HG02840 (cell line): ENCODE data around the gene ACE.

Experiments
- ATAC-seq: cut with Tn5 transposase; IDR thresholded peaks from one replicate; pipeline ENCODE4 v1.9.1; 2021; ENCODE audit warnings: mild to moderate bottlenecking, moderate library complexity, moderate number of reproducible peaks; ENCODE audit not compliant: unreplicated experiment, low FRiP score

Gene ACE

DNA sequence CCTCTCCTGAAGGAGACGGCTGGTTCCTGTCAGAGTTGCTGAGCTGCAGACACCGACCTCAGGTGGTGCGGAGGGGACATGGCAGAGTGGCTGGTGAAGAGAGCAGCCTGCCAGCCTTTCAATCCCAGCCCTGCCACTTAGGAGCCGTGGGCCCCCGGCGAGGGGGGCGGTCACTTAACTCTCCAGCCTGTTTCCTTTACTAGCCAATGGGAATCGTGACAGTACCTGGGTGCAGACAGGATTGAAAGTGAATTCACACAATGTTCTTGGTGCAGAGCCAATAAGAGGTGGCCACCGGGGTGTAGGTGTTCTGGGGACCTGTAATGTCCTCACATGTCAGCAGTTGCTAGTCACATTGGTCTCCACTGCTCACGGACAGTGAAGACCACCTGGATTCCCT is 13.5 kb downstream of the ACE start:
- no peak for ATAC-seq

DNA sequence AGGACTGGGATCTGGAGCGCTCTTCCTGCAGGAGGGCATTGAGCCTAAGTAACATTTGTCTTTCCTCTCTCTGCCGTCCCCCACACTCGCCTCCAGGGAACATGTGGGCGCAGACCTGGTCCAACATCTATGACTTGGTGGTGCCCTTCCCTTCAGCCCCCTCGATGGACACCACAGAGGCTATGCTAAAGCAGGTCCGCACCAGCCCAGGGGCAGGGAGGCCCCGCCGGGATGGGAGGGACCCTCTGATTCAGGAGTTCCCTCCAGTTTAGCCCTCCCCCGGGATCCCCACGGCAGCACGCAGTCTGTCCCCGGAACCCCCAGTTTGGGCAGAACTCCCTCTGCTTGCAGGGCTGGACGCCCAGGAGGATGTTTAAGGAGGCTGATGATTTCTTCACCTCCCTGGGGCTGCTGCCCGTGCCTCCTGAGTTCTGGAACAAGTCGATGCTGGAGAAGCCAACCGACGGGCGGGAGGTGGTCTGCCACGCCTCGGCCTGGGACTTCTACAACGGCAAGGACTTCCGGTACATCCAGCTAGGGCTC is 14.1 kb downstream of the ACE start:
- no peak for ATAC-seq

DNA sequence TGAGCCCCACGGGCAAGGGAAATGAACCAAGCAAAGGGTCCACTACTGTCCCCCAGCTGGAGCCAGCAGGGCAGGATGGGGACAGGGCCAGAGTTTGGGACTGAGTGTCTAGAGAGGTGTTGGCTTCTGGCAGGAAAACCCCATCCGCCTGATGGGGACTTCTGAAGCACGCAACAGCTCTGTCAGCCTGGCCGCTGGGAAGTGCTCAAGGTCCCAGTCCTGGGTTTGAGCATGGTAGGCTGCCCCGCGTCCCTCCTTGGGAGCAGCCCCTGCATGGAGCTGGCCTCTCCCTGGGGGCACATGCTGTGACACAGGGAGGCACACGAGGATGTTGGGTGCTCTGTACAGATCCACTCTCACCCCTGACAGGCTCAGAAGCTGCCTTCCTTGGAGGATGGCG is 14.6 kb downstream of the ACE start:
- ATAC-seq: no peak

DNA sequence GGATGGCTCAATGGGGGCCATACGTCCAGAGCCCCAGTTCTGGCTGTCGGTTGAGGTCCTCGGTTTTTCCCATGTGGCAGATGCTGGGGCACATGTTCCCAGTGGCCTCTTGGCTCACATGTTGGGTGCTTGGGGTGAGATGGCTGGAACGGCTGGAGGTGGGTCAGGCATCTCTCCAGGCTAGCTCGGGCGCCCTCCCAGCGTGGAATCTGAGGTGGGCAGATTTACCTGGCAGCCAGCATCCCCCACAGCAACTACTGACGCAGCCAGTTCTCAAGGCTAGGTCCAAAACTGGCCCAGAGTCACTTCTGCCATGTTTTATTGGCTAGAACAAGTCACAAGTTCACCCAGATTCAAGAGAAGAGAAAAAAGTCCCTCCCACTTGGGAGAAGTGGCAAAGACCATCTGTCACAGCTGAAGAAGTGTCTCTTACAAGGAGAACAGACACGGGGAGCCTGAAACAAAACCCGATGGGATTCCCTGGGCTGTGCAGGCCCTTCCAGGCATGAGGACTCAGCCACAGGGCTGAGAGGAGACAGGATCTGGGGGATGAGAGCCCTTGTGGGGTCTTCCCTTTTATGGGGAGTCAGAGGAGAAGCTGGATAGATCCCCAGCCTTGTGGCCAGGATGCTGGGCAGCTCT is 15.2 kb downstream of the ACE start:
- no peak for ATAC-seq

DNA sequence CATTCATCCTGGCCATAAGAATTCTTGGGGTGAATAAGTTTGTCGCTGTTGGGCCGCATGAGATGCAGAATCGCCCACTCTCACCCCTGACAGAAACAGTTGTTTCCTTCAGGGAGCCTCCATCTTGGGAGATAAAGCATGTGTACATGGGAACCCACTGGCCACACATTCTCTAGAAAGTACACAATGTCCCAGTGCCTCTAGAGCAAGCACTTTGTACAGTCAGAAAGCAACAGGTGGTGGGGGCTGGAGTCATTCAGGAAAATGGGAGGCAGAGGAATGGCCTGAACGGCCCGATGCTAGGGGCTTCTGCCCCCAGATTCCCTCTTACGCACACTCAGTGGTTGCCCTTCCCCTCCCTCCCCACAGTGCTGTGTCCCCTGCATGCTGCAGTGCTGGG is 16.1 kb downstream of the ACE start:
- no peak for ATAC-seq

DNA sequence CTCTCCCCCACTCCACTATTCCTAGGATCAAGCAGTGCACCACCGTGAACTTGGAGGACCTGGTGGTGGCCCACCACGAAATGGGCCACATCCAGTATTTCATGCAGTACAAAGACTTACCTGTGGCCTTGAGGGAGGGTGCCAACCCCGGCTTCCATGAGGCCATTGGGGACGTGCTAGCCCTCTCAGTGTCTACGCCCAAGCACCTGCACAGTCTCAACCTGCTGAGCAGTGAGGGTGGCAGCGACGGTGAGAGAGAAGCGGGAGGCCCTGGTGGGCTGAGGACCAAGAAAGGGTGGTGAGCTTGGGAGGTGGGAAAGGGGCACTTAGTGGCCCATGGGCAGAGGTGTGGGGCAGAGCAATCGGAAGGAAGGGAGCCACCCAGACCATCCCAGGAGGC is 16.6 kb downstream of the ACE start:
- no peak for ATAC-seq

DNA sequence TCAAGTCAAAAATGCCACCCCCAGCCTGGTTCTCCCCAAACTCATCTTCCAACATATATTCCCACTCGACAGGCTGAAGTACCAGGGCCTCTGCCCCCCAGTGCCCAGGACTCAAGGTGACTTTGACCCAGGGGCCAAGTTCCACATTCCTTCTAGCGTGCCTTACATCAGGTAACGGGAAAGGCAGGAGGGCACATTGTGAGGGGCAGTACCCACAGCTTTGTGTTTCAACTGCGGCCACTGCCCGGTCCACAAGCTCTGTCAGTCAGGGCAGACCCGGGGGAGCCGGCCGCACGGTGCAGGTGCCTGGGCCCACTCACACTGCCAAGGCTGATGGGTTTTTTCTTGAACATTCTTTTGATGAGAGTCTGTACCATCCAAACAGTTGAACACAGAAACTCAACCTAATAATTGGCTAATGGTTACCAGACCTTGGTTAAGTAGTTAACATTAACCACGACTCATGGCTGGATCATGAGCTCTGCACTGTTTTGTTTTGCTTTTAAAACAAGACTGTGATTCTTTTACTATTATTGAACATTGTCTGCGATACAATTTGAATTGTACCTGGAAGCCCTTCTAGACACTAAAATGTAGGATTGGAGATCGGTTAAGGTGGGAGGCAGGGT is 17.6 kb downstream of the ACE start:
- no peak for ATAC-seq

DNA sequence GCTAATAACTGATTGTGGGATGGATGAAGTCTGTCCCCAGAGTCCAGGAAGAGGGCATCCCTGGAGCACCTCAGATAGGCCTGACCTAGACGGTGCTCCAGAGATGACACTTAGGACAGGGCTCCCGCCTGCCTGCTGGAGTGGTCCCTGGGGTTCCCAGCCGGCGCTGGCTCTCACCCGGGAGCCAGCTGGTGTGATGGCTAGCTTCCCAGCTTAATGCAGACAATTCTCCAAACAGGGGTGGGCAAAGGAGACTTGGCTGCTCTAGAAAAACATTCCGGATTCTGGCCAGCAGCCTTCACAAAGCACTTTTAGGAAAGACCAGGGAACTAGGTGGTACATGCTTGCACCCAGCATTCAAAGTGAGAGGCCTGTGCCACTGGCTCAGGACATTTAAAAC is 18.6 kb downstream of the ACE start:
- ATAC-seq: no peak

DNA sequence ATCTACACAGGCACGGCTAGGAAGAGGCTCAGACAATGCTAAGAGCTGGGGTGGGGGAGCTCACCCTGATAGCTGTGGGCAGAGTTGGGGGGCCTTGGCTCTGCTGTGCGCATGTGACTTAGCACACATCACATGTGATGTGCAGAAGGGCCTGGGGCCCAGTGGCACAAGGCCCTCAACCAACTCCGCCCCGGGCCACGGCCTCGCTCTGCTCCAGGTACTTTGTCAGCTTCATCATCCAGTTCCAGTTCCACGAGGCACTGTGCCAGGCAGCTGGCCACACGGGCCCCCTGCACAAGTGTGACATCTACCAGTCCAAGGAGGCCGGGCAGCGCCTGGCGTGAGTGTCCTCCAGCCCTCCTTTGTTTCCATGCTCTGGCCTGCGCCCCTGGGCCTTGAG is 19.3 kb downstream of the ACE start:
- no peak for ATAC-seq

DNA sequence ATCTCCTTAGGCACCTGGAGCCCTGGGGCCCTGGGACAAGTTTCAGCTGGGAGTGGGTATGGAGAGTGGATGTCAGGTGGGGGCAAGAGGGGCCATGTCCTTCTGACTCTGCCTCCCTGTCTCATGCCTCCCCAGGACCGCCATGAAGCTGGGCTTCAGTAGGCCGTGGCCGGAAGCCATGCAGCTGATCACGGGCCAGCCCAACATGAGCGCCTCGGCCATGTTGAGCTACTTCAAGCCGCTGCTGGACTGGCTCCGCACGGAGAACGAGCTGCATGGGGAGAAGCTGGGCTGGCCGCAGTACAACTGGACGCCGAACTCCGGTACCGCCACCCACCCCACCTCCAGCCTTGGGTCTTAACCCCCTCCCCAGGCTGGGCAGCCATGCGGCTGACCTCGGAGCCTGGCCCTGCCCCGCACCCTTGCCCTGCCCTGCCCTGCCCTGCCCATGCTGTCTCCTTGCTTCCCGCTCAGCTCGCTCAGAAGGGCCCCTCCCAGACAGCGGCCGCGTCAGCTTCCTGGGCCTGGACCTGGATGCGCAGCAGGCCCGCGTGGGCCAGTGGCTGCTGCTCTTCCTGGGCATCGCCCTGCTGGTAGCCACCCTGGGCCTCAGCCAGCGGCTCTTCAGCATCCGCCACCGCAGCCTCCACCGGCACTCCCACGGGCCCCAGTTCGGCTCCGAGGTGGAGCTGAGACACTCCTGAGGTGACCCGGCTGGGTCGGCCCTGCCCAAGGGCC is 20.0 kb downstream of the ACE start:
- no peak for ATAC-seq

DNA sequence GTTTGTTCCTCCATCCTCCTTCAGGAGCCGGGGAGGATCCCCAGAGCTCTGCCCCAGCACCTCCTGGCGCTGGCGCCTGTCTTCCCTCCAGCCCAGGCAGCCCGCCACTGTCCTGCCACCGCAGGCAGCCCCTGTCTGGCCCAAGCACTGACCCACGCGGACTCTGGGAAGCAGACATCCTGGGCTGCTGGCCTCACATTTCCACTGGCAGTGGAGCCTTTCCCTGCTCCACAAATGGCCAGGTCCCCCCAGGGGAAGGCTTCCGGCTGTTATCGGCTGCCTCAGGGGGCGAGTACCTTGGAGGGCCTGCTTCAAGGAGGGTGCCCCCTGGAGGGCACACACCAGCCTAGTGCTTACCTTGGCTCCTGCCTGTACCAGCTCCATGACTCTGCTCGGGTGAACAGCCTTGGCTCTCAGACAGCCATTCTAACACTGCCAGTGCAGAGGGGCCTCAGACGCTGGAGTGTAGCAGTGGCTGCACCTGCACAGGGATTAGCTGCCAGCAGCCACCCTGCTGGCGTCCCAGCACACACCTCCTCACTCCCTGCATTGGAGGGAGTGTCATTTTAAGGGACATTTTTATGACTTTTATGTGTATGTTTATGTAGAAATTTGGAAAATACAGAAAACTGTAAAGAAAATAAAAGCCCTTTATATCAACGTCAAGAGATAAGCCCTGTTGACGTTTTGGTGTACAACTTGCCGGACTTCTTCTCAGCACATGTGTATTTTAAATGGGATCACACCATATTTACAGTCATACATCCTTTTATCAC is 21.0 kb downstream of the ACE start:
- ATAC-seq: no peak

DNA sequence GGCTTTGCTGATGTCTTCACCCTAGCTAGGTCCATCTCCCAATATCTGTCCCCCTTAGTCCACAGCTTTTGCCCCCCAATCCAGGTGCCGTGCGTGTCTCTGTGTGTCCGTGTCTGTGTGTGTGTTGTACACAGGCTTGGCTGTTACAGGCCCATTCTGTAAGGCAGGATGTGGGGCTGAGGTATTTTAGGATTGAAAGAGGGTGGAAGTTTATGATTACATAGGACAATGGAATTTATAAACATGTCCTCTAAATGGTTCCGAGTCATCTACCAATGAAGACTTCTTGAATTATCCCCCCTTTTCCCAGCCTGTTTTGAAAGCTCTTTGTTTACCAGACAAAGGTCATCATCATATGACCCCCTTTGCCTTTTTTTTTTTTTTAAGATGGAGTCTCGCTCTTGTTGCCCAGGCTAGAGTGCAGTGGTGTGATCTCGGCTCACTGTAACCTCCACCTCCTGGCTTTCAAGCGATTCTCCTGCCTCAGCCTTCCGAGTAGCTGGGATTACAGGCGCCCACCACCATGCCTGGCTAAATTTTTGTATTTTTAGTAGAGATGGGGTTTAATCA is 21.9 kb downstream of the ACE start:
- no peak for ATAC-seq

DNA sequence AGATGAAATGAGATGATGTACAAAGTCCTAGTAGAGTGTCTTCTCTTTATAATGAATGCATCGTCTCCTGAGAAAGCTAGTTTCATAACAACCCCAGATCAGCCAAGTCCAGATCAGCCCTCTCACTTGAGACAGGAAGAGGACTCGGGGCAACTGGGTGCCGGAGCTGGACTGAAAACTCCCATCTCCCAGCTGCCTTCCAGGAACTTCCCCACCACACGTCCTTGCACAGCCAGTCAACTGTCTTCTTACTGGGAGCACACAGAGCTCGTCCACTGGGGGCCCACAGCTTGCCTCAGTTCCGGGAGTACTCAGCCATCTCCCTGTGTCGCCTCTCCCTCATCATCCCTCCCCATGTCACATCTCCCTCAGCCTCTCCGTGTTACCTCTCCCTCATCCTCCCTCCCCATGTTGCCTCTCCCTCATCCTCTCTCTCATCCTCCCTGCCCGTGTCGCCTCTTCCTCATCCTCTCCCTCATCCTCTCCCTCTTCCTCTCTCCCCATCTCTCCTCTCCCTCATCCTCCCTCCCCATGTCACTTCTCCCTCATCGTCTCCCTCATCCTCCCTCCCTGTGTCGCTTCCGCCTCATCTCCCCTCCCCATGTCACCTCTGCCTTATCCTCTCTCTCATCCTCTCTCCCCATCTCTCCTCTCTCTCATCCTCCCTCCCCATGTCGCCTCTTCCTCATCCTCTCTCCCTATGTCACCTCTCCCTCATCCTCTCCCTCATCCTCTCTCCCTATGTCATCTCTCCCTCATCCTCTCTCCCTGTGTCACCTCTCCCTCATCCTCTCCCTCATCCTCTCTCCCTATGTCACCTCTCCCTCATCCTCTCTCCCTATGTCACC is 23.9 kb downstream of the ACE start:
- no peak for ATAC-seq

DNA sequence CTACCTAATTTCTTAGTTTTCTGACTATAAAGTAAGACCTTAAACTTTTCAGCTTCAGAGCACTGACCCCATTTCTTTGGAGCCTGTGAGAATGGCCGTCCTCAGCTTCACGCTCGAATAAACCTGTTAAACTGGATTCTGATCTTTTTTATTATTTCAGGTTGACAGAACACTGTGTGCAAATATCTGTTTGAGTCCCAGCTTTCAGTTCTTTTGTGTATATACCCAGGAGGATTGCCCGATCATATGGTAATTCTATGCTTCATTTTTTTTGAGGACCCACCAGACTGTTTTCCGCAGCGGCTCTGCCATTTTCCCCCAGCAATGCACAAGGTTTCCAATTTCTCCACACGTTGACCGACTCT is 26.5 kb downstream of the ACE start:
- no peak for ATAC-seq

DNA sequence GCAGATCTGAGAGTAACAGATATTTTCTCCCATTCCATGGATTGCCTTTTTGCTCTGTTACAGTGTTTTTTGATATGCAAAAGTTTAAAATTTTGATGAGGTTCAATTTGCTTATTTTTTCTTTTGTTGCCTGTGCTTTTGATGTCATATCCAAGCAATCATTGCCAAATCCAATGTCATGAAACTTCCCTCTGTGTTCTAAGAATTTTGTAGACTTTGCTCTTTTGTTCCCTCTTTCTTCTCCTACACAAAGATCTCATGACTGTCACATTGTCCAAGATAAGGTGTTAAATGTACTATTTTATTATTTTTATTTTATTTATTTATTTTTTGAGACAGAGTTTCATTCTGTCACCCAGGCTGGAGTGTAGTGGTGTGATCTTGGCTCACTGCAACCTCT is 27.4 kb downstream of the ACE start:
- ATAC-seq: no peak

DNA sequence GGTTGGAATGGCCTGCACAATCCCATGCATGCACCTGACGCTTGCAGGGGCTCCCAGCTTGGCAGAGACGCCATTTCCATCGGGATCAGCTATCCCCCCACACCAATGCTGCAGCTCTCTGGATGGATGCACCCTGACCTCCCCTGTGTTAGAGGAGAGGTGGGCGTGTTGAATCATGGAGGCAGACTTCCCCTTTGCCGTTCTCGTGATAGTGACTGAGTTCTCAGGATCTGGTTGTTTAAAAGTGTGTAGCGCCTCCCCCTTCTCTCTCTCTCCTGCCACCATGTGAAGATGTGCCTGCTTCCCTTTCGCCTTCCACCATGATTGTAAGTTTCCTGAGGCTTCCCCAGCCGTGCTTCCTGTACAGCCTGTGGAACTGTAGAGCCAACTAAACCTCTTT is 28.5 kb downstream of the ACE start:
- no peak for ATAC-seq

DNA sequence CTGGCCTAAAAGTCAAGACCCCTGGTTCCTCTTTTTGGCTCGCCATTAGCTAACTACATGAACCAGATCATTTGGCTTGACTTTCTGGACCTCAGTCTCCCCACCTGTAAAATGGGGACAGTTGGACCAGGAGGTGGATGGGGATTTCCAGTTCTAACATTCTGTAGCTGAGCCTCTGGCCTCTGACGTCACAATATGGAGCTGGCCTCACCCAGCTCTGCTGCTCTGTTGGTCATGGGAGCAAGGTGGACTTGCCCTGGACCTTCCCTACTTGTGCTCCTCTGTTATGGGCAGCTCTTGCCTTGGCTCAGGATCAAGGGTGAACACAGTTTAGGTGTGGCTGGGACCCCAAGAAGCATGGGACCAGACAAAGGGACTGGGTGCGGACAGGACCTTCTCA is 29.8 kb downstream of the ACE start:
- ATAC-seq: no peak

DNA sequence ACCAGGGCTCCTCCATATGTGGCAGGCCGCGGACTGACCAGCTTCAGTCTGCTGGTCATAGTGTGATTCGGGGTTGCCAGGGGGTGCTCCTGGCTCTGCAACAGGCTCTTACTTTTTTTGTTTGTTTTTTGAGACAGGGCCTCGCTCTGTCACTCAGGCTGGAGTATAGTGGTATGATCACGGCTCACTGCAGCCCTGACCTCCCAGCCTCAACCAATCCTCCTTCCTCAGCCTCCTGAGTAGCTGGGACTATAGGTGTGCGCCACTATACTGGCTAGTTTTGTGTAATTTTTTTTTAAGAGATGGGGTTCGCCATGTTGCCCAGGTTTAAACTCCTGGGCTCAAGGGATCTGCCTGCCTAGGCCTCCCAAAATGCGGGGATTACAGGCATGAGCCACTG is 34.5 kb downstream of the ACE start:
- ATAC-seq: no peak

DNA sequence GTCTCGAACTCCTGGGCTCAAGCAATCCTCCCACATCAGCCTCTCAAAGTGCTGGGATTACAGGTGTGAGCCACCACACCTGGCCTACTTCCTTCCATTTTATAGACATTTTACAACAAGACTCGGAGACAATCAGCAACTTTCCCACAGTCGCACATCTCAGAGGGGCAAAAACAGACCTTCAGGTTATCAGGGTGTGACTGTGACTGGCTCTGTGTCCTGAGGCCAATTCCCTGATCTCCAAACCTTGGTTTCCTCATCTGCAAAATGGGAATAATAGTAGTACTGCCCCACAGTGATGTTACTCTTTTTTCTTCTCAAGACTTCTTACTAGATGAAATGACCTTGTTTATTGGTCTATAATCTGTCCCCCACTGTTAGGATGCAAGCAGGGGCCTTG is 35.5 kb downstream of the ACE start:
- no peak for ATAC-seq
